ENCODE data around the gene CAMK4. TPM values are rescaled to one million over a fixed set of nuclear protein-coding genes. Genes with fewer than 3 reads are reported as not detected.

The CAMK4 gene
- total RNA-seq, 1 donor from 2014 or later: 0.72 TPM

GRCh38 chr5:111432883-111433536 is 208.8 kb downstream of the CAMK4 start:
- Mint-ChIP-seq H3K4me1 (ENCODE audit: low read depth) (no peaks in the 10 kb centered on the region), H3K27me3 (ENCODE audit: low read depth) (peaks cover 6% of the 10 kb centered on the region), H3K27ac (ENCODE audit: unreplicated experiment) (no peak overlapping the region), H3K9me3 (ENCODE audit: low read depth) (peaks cover 19% of the 10 kb centered on the region), H3K36me3 (ENCODE audit: low read depth) (no peaks in the 10 kb centered on the region), H3K4me3 (ENCODE audit: unreplicated experiment) (no peak overlapping the region)
- TF ChIP-seq CTCF (IDR thresholded peaks at IDR 0.05): no peak
- no peak for DNase-seq (ENCODE audit: low spot score)

GRCh38 chr5:111434800-111435199 is 210.6 kb downstream of the CAMK4 start:
- Mint-ChIP-seq H3K9me3 (ENCODE audit: low read depth) (peaks cover 14% of the 10 kb centered on the region), H3K4me3 (ENCODE audit: unreplicated experiment) (no peak overlapping the region), H3K27ac (ENCODE audit: unreplicated experiment) (no peak overlapping the region)

GRCh38 chr5:111439473-111440075 is 215.4 kb downstream of the CAMK4 start:
- peaks cover 11% of the 10 kb centered on the region for H3K4me1 Mint-ChIP-seq (ENCODE audit: low read depth)
- H3K4me3 Mint-ChIP-seq (ENCODE audit: unreplicated experiment): no peak overlapping the region
- H3K27me3 Mint-ChIP-seq (ENCODE audit: low read depth): peaks cover 9% of the 10 kb centered on the region
- H3K9me3 Mint-ChIP-seq (ENCODE audit: low read depth): peaks cover 7% of the 10 kb centered on the region
- no peaks in the 10 kb centered on the region for H3K36me3 Mint-ChIP-seq (ENCODE audit: low read depth)
- no peak for TF ChIP-seq CTCF (IDR thresholded peaks at IDR 0.05)
- no peak for DNase-seq (ENCODE audit: low spot score)
- H3K27ac Mint-ChIP-seq (ENCODE audit: unreplicated experiment): no peak overlapping the region

More at GRCh38 chr5:111434800-111435199, 210.6 kb downstream of the CAMK4 start:
- Mint-ChIP-seq H3K36me3 (ENCODE audit: low read depth) (no peaks in the 10 kb centered on the region), H3K4me1 (ENCODE audit: low read depth) (peaks cover 8% of the 10 kb centered on the region), H3K27me3 (ENCODE audit: low read depth) (no peaks in the 10 kb centered on the region)
- no peak for TF ChIP-seq CTCF (IDR thresholded peaks at IDR 0.05)
- DNase-seq (ENCODE audit: low spot score): no peak

- no peak overlapping the region for H3K27ac Mint-ChIP-seq (ENCODE audit: unreplicated experiment)
- H3K36me3 Mint-ChIP-seq (ENCODE audit: low read depth): no peaks in the 10 kb centered on the region
- peaks cover 6% of the 10 kb centered on the region for H3K27me3 Mint-ChIP-seq (ENCODE audit: low read depth)
- no peak for DNase-seq (ENCODE audit: low spot score)
- H3K4me3 Mint-ChIP-seq (ENCODE audit: unreplicated experiment): no peak overlapping the region
- TF ChIP-seq CTCF (IDR thresholded peaks at IDR 0.05): no peak
- H3K4me1 Mint-ChIP-seq (ENCODE audit: low read depth): peaks cover 7% of the 10 kb centered on the region
- H3K9me3 Mint-ChIP-seq (ENCODE audit: low read depth): peaks cover 4% of the 10 kb centered on the region
Observed at GRCh38 chr5:111447099-111447498, 222.9 kb downstream of the CAMK4 start.

GRCh38 chr5:111447822-111448221 is 223.6 kb downstream of the CAMK4 start:
- DNase-seq (ENCODE audit: low spot score): no peak
- no peak for TF ChIP-seq CTCF (IDR thresholded peaks at IDR 0.05)
- H3K9me3 Mint-ChIP-seq (ENCODE audit: low read depth): peaks cover 4% of the 10 kb centered on the region
- no peaks in the 10 kb centered on the region for H3K36me3 Mint-ChIP-seq (ENCODE audit: low read depth)
- peaks cover 6% of the 10 kb centered on the region for H3K27me3 Mint-ChIP-seq (ENCODE audit: low read depth)
- H3K27ac Mint-ChIP-seq (ENCODE audit: unreplicated experiment): no peak overlapping the region
- no peak overlapping the region for H3K4me3 Mint-ChIP-seq (ENCODE audit: unreplicated experiment)
- H3K4me1 Mint-ChIP-seq (ENCODE audit: low read depth): peaks cover 7% of the 10 kb centered on the region

Data from chondrocyte (in vitro differentiated cells).